HG03064 (cell line): ENCODE measurements around the gene ADGRD2.

ENCODE experiments used
- ATAC-seq: cut with Tn5 transposase; IDR thresholded peaks from one replicate; pipeline ENCODE4 v1.9.1; 2021; ENCODE audit warnings: low read depth; ENCODE audit not compliant: unreplicated experiment

Gene ADGRD2

DNA sequence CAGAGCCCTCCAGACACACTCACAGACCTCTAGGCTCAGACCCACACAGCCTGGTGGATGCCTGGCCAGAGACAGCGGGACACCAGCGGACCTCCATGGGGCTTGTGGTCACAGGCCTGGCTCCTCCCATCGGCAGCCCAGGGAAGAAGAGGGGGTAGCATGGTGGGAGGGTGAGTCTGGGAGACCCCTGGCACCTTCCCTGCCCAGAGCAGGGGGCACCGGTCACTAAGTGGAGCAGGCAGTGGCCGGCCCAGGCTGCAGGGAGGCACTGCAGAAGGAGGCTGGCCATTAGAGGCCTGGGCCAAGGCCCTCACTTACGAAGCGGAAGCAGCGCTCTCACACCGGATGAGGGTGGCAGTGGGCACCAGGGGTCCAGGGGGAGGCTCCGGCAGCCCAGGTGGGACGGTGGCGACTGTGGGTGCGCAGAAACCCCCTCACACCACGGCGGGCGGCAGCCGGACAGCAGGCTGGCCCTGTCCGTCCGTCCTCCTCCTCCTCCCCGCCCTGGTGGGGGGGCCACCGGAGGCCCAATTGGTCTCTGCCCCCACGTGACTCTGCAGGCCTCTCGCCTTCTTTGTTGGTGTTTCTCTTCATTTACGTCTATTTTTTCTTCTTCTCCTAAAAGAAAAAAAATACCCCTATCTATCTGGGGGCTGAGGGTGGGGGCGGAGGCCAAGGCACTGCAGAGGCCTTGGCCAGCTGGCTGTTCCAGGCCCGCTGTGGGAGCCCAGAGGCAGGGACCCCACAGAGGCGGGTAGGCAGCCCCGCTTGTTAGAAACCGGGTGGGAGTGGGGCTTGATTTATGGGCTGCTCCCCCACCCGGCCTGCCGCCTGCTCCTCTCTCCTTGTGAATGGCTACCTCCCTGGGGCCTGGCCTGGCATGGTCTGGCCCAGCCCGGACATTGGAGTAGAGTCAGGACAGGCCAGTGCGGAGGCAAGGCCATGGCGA, 57.0 kb downstream of the ADGRD2 start, which contains the start of gene NR5A1:
NR5A1 (minus strand) TSS at position 469 of the 949 bp plus-strand sequence. CDS start 4,004 bp downstream, outside the sequence.
- no peak for ATAC-seq

GRCh38 chr9:124507880-124508423, 57.7 kb downstream of the ADGRD2 start:
- ATAC-seq: no peak

GRCh38 chr9:124510650-124511425, 60.6 kb downstream of the ADGRD2 start:
- ATAC-seq: no peak

DNA sequence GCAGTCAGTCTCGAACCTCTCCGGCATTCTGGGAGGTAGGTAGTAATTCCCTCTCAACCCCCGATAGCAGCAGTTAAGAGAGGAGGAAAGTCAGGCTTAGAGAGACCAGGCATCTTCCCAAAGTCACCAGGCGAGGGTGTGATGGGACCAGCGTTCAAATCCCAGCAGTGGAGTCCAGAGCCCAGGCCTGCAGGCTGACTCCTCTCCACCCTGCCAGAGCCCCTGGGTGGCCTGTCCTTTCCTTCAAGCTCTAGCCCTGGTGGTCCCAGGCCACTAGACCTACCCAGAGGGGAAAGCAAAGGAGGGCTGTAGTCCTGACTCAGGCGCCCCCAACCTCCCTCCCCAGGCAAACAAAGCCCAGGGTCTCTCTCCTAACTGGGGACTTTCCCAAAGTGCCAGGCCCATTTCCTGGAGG, 61.2 kb downstream of the ADGRD2 start:
- no peak for ATAC-seq

- ATAC-seq: no peak
These were observed 61.9 kb downstream of the ADGRD2 start for GRCh38 chr9:124511891-124512805.

- ATAC-seq: no peak
These were observed 62.6 kb downstream of the ADGRD2 start for GRCh38 chr9:124512806-124513204.

DNA sequence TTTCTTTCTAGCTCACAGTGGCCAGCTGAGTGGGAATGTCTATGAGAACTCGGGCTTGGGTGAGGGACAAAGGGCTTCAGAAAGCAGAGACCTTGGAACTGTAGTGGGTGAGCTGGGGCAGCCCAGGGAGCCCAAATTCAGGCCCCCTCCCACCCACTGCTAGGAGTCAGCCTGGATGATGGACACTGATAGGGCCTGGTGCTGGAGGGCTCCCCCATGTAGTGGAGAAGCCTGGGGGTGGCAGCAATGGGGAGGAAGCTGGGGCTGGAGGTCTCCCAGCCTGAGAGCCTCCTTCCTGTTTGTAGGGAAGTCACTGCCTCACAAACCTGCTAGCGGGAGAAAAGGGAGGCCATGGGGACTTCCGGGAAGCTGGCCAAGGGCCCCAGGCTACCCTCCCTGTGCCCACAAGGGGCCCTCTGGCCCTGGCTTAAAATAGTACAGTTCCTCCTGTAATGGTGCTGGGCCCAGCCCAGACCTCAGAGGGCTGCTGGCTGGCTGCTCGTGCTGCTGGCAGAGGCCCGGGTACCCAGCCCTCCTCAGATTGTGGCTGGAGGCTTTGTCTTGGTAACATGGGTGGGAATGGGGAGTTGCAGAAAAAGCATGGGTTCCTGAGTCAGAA, 63.2 kb downstream of the ADGRD2 start:
- no peak for ATAC-seq

DNA sequence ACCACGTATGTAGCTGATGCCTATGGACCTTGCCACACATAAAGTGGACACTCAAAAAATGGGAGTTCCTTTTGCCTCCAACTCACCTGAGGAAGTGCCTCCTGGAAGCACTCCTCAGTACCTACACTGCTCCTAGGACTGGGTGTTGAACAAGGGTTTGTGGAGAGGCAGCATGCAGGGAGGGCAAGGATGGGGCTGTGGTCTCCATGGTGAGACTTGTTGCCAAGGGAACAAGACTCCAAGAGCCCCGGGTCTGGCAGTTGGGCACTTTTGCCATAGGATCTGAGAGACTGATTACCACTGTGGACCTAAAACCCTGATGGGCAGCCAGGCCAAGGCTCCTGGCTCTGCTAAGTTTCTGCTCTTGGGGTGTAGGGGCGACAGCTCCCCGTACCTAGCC, 63.9 kb downstream of the ADGRD2 start:
- ATAC-seq: no peak

DNA sequence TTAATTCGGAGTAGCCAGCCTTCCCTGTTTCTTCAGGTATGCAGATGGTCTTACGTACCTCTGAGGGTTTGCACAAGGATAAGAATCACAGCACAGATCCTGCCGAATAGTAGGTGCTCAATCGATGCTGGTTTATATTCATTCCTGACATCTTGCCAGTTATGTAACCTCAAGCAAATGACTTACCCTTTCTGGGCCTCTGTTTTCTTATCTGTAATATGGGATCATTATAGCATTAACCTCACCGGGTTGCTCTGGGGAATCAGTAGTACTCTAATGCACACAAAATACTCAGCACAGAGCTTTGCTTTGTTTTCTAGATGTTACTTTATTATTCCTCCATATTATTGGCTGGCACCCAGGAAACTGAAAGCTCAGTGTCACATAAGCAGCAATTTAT, 64.6 kb downstream of the ADGRD2 start:
- ATAC-seq: no peak

GRCh38 chr9:124517600-124517999, 67.3 kb downstream of the ADGRD2 start:
- ATAC-seq: no peak

DNA sequence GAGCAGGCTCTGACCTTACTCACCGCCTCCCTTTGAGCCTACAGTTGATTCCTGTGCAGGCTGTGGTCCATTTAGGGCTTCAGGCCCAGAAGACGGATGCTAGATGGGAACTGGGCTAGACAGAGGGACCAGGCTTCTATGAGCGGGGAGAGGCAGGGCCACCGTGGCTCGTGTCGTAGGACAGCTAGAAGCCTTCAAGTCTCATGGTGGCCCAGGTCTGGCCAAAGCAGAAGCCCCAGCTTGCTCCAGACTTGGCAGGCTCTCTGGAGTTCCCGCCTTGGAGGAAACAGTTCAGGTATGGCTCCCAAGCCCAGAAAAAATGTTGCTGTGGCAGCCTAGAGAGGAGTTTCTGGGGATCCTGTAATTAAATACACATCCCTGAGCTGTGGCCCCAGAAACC, 67.9 kb downstream of the ADGRD2 start:
- no peak for ATAC-seq

DNA sequence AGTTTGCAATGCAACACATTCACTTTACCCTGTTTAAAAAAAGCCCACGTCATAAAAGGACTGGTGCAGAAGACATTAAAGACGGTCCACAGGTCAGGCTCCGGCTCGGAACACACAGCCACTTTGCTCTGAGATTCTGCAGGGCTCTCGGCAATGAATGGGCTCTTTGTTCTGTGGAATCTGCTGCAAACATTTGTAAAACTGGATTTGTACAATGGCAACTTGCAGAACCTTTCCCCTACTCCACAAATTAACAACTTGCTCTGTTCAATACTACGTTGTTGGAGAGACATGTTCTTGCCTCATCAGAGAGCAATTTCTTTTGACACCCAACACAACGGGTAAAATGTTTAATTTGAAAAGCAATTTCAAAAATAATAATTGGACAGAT, 70.0 kb downstream of the ADGRD2 start:
- no peak for ATAC-seq

DNA sequence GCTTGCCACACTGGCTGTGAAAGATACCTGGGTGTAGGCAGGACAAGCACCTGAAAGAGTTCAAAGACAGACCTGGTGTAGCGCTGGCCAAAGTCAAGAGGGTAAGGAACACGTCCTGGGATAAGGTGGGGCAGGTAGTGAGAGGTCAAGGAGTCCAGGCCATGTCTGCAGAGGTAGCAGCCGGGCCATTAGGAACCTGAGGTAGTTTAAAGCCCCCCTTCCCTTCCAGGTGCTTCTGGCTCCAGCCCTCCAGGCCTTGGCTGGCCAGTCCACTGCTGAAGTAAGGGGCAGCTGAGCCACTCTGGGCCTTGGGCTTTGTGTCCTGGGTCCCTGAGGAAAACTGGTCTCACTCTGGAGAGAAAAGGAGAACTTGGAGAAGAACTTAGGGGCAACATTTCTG, 70.9 kb downstream of the ADGRD2 start:
- no peak for ATAC-seq

DNA sequence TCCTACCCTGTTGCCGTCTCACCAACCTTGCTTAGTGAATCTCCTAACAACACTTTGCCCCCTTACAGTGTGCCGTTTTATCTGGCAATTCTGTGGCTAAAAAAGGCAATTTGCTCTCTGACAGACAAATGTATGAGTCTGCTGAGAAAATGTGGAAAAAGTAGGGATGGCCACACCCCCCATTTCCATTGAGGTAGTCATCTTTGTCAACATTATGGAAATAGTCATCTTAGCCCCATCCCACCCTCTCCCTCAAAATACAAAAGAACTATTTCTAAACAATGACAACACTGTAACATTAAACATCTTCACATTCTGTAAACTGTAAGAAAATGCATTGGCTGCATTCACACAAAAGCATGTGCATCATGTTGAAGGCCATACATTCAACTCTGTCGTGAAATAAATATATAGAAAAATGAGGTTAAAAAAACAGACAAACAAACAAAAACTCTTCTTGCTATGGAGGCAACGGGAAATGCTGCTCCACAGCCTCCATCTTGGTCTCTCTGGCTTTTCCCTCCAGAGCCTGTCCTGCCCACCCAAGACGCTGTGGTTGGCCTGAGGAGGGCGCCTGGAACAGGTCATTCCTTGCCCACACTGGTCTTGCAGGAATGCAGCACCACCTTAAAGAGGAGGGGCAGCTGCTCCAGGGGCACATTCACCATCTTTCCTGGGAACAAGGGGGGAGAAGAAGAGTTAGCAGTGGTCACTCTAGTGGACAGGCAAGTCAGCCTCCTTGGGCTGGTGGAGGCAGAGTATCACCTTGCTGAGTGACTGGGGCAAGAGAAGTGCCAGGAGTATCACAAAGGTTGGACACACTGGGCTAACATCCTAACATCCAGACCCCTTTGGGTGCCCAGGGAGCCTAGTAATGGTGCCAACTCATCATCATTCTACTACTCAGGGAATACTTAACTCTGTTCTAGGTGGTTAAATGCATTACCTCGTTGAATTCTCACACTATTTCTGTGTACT, 72.2 kb downstream of the ADGRD2 start:
- no peak for ATAC-seq

DNA sequence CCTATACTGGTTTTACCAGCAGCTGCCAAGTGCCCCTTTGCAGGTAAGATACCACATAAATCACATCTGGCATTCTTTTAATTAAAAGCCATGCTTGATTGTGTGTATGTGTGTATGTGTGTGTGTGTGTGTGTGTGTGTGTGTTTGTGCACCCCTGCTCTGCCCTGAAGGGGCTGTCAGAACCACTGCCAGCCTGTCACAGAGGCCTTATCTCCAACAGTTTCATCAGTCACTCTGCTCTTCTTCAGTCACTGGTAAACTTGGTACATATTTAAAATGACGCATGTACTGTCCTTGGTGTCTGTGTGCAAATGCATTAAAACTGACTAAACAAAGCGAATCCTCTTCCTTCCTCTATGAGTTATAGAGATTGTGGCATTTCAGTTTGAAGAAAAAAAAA, 75.9 kb downstream of the ADGRD2 start:
- no peak for ATAC-seq

- ATAC-seq: no peak
These were observed 77.5 kb downstream of the ADGRD2 start for GRCh38 chr9:124527781-124528180.
